K562 (cell line): ENCODE measurements around the gene GCN1. TPM values are rescaled to one million over a fixed set of nuclear protein-coding genes. Genes with fewer than 3 reads are reported as not detected.

ENCODE experiments used
- BRD9 ChIP-seq: fragments of 450-650 bp; IDR thresholded peaks from 2 replicates; pipeline ENCODE4 v1.6.1; 2018; ENCODE audit warnings: low read depth; ENCODE audit not compliant: partially characterized antibody
- CHAMP1 ChIP-seq: fragments of 450-650 bp; IDR thresholded peaks from 2 replicates; pipeline ENCODE4 v1.6.1; 2016; ENCODE audit warnings: mild to moderate bottlenecking
- DACH1 ChIP-seq: fragments of 450-650 bp; IDR thresholded peaks from 2 replicates; pipeline ENCODE4 v1.6.1; 2018; ENCODE audit not compliant: partially characterized antibody
- DNMT1 ChIP-seq: fragments of 450-650 bp; IDR thresholded peaks from 2 replicates; pipeline ENCODE4 v1.6.1; 2016; ENCODE audit warnings: antibody characterized with exemption, mild to moderate bottlenecking
- EZH2 ChIP-seq: IDR thresholded peaks from 2 replicates; pipeline ENCODE4 v1.6.1; 2012; ENCODE audit warnings: low read depth, mild to moderate bottlenecking, inconsistent platforms, low read length, borderline replicate concordance
- KLF1 ChIP-seq: fragments of 450-650 bp; IDR thresholded peaks from 2 replicates; pipeline ENCODE4 v1.6.1; 2016; ENCODE audit warnings: missing genetic modification characterization, missing compliant biosample characterization
- NBN ChIP-seq: fragments of 450-650 bp; IDR thresholded peaks from 2 replicates; pipeline ENCODE4 v1.6.1; 2016; ENCODE audit warnings: low read depth, mild to moderate bottlenecking
- NR2C2 ChIP-seq, 2 experiments: fragments of 200-800 bp in 1 of 2; sonication (Bioruptor generic) in 1 of 2; sonication (generic) in 1 of 2; formaldehyde crosslinking in 1 of 2; IDR thresholded peaks; 2 replicates each; pipeline versions ENCODE4 v1.6.1 to v1.8.0; 2016 to 2022; ENCODE audit warnings: mild to moderate bottlenecking in 1 of 2, missing compliant biosample characterization in 1 of 2, missing genetic modification characterization in 1 of 2, missing genetic modification reagents in 1 of 2
- SPI1 ChIP-seq: IDR thresholded peaks from 2 replicates; pipeline ENCODE4 v1.6.1; 2011; ENCODE audit warnings: low read depth, low read length, control low read depth, borderline replicate concordance
- TBP ChIP-seq: optimal IDR thresholded peaks from 2 replicates; pipeline ENCODE3; 2011; ENCODE audit warnings: low read depth, low read length, improper control_type of control experiment
- ZC3H11A ChIP-seq: IDR thresholded peaks from 2 replicates; pipeline ENCODE4 v1.6.1; 2012; ENCODE audit warnings: low read depth, low read length, improper control_type of control experiment
- ZNF407 ChIP-seq: fragments of 450-650 bp; IDR thresholded peaks from 2 replicates; pipeline ENCODE4 v1.6.1; 2016; ENCODE audit warnings: low read depth
- polyA plus RNA-seq, 8 experiments: library from polyadenylated mRNA; depleted of rRNA in 4 of 8; stranded (reverse) in 5 of 8; unstranded in 3 of 8; fragments of >200 nt; fragmentation: Nextera tagmentation in 2 of 8; fragmentation: Illumina TruSeq in 1 of 8; extraction: Ambion mirVana in 2 of 8; extraction: Trizol in 1 of 8; gene quantifications; 2 replicates each; pipeline versions ENCODE4 v1.2.1 to v1.2.3, GENCODE V29; 2011 to 2014; ENCODE audit warnings: inconsistent platforms in 1 of 8, missing spikeins in 1 of 8
- total RNA-seq, 7 experiments: library from RNA; depleted of rRNA in 6 of 7; stranded (reverse); fragments of >200 nt in 6 of 7; fragmentation: Illumina TruSeq in 2 of 7; extraction: Trizol in 2 of 7; gene quantifications; 2 replicates each; pipeline versions ENCODE4 v1.2.1 to v1.2.3, GENCODE V29; 2011 to 2021; ENCODE audit warnings: low replicate concordance in 1 of 7

GCN1 gene
- total and polyA plus RNA-seq, 9 of the 15 experiments (the other 6 are each of a cell fraction or from before 2014, with no cell fraction given): 11.9 to 190 (median 51.7) TPM

GRCh38 chr12:120110550-120111501, 83.7 kb downstream of the GCN1 start (continued):
- TF ChIP-seq ZNF407 (no peak; the same call in 1 of the 2 replicates), NR2C2 (CRISPR knock-in tag; IDR thresholded peaks at IDR 0.05) (no peak), NR2C2 (tag; IDR thresholded peaks at IDR 0.05) (no peak), ZC3H11A (no peak), NBN (no peak), KLF1 (tag) (no peak), EZH2 (no peak), TBP (no peak), DNMT1 (no peak), BRD9 (no peak), CHAMP1 (no peak), DACH1 (no peak), SPI1 (peak; percentile 39; the same call in 1 of the 2 replicates)
